GM12801 (cell line): ENCODE data around the gene GALNT7.

Experiments used
- CTCF ChIP-seq: IDR thresholded peaks from one replicate; pipeline ENCODE4 v1.5.1; 2011; ENCODE audit warnings: control low read depth; ENCODE audit not compliant: insufficient read length; ENCODE audit errors: extremely low read depth

GALNT7 gene

GRCh38 chr4:173174594-173175012 lies 6.0 kb downstream of the GALNT7 start:
- no peak for TF ChIP-seq CTCF

GRCh38 chr4:173176010-173176409 lies 7.4 kb downstream of the GALNT7 start:
- no peak for TF ChIP-seq CTCF

GRCh38 chr4:173177232-173177631 lies 8.6 kb downstream of the GALNT7 start:
- no peak for TF ChIP-seq CTCF

GRCh38 chr4:173178144-173178543 lies 9.5 kb downstream of the GALNT7 start:
- no peak for TF ChIP-seq CTCF

GRCh38 chr4:173181848-173182247 lies 13.2 kb downstream of the GALNT7 start:
- TF ChIP-seq CTCF: no peak

- no peak for TF ChIP-seq CTCF
Observed at GRCh38 chr4:173182403-173182802, 13.8 kb downstream of the GALNT7 start.

- no peak for TF ChIP-seq CTCF
Observed at GRCh38 chr4:173185847-173186510, 17.4 kb downstream of the GALNT7 start.
